HEK293 (cell line): ENCODE measurements around the gene DCDC1.

Experiments used
- CTCF ChIA-PET: fragments of 350-600 bp; formaldehyde crosslinking; extraction: SDS; loops from one replicate; lab custom pipeline; 2021; ENCODE audit warnings: antibody characterized with exemption; lab: Yijun Ruan, JAX
- POLR2A ChIA-PET: fragments of 300-600 bp; formaldehyde crosslinking; extraction: SDS; loops from one replicate; lab custom pipeline; 2020; ENCODE audit warnings: antibody characterized with exemption, inconsistent platforms; lab: Yijun Ruan, JAX
- H3K27ac ChIP-seq: fragments of 200-500 bp; sonication (Bioruptor generic); 2 replicates; pipeline ENCODE4 v1.5.1; 2014; ENCODE audit warnings: low read depth, low read length, control low read depth, inconsistent platforms; ENCODE audit errors: extremely low read depth
- H3K36me3 ChIP-seq, 2 experiments: fragments of 200-500 bp in 1 of 2; sonication (Bioruptor generic) in 1 of 2; 1 replicate in 1 of 2; 2 replicates in 1 of 2; pipeline ENCODE4 v1.5.1; 2014 to 2017; ENCODE audit warnings: inconsistent platforms in 2 of 2, low read length in 2 of 2; ENCODE audit not compliant: control insufficient read depth in 2 of 2, insufficient read depth in 1 of 2
- H3K4me1 ChIP-seq: fragments of 200-500 bp; sonication (Bioruptor generic); 2 replicates; pipeline ENCODE4 v1.5.1; 2014; ENCODE audit warnings: mild to moderate bottlenecking, low read length, inconsistent platforms; ENCODE audit not compliant: control insufficient read depth, insufficient read depth
- H3K4me3 ChIP-seq: 2 replicates; pipeline ENCODE4 v1.5.1; 2011; ENCODE audit warnings: low read depth, mild to moderate bottlenecking, control low read depth, low read length, moderate library complexity
- H3K9me3 ChIP-seq: fragments of 200-500 bp; sonication (Bioruptor generic); 2 replicates; pipeline ENCODE4 v1.5.1; 2014; ENCODE audit warnings: low read depth, low read length, inconsistent platforms; ENCODE audit not compliant: control insufficient read depth, insufficient read depth
- FEZF1 ChIP-seq: fragments of 450-650 bp; formaldehyde crosslinking; IDR thresholded peaks from 2 replicates; pipeline ENCODE4 v1.5.1; 2016; ENCODE audit warnings: missing biosample characterization, missing genetic modification characterization
- HOXC10 ChIP-seq: sonication (generic); formaldehyde crosslinking; IDR thresholded peaks from 2 replicates; pipeline ENCODE4 v1.8.1; 2023; ENCODE audit warnings: mild to moderate bottlenecking, missing genetic modification reagents
- MEIS1 ChIP-seq: sonication (generic); formaldehyde crosslinking; IDR thresholded peaks from 2 replicates; pipeline ENCODE4 v1.8.1; 2022; ENCODE audit warnings: missing genetic modification reagents, mild to moderate bottlenecking, borderline replicate concordance
- MZF1 ChIP-seq: fragments of 450-650 bp; formaldehyde crosslinking; IDR thresholded peaks from 2 replicates; pipeline ENCODE4 v1.5.1; 2017; ENCODE audit warnings: missing biosample characterization, missing genetic modification characterization, borderline replicate concordance
- SALL2 ChIP-seq: fragments of 450-650 bp; formaldehyde crosslinking; IDR thresholded peaks from 2 replicates; pipeline ENCODE4 v1.5.0; 2017; ENCODE audit warnings: missing biosample characterization, mild to moderate bottlenecking, missing genetic modification characterization, borderline replicate concordance
- SP3 ChIP-seq: fragments of 450-650 bp; formaldehyde crosslinking; IDR thresholded peaks from 2 replicates; pipeline ENCODE4 v1.5.1; 2016; ENCODE audit warnings: missing biosample characterization, missing genetic modification characterization
- SP7 ChIP-seq: fragments of 450-650 bp; formaldehyde crosslinking; IDR thresholded peaks from 2 replicates; pipeline ENCODE4 v1.5.1; 2016; ENCODE audit warnings: missing biosample characterization, missing genetic modification characterization
- TCF7L2 ChIP-seq: IDR thresholded peaks from 2 replicates; pipeline ENCODE4 v1.6.1; 2011; ENCODE audit warnings: low read depth, mild to moderate bottlenecking, inconsistent platforms, low read length, moderate library complexity, borderline replicate concordance
- TRIM28 ChIP-seq: IDR thresholded peaks from 2 replicates; pipeline ENCODE4 v1.6.1; 2011; ENCODE audit warnings: low read length, control low read depth, borderline replicate concordance
- YY1 ChIP-seq: fragments of 450-650 bp; formaldehyde crosslinking; IDR thresholded peaks from 2 replicates; pipeline ENCODE4 v1.5.1; 2018; ENCODE audit warnings: missing biosample characterization, missing genetic modification characterization
- ZBTB10 ChIP-seq: fragments of 450-650 bp; formaldehyde crosslinking; IDR thresholded peaks from 2 replicates; pipeline ENCODE4 v1.5.1; 2016; ENCODE audit warnings: missing biosample characterization, missing genetic modification characterization
- ZBTB21 ChIP-seq: fragments of 450-650 bp; formaldehyde crosslinking; IDR thresholded peaks from 2 replicates; pipeline ENCODE4 v1.5.1; 2017; ENCODE audit warnings: missing biosample characterization, missing genetic modification characterization
- ZFHX2 ChIP-seq: fragments of 450-650 bp; formaldehyde crosslinking; conservative IDR thresholded peaks from 2 replicates; pipeline ENCODE4 v1.5.1; 2016; ENCODE audit warnings: missing biosample characterization, missing genetic modification characterization
- ZFP41 ChIP-seq: fragments of 450-650 bp; formaldehyde crosslinking; IDR thresholded peaks from 2 replicates; pipeline ENCODE4 v1.5.1; 2016; ENCODE audit warnings: missing biosample characterization, missing genetic modification characterization, borderline replicate concordance
- ZNF132 ChIP-seq: fragments of 450-650 bp; formaldehyde crosslinking; IDR thresholded peaks from 2 replicates; pipeline ENCODE4 v1.5.1; 2017; ENCODE audit warnings: missing biosample characterization, missing genetic modification characterization, borderline replicate concordance
- ZNF133 ChIP-seq: fragments of 450-650 bp; formaldehyde crosslinking; IDR thresholded peaks from 2 replicates; pipeline ENCODE4 v1.5.1; 2016; ENCODE audit warnings: missing biosample characterization, missing genetic modification characterization
- ZNF19 ChIP-seq: fragments of 450-650 bp; formaldehyde crosslinking; IDR thresholded peaks from 2 replicates; pipeline ENCODE4; 2016; ENCODE audit warnings: missing biosample characterization, missing genetic modification characterization, low read depth
- ZNF2 ChIP-seq: fragments of 450-650 bp; formaldehyde crosslinking; IDR thresholded peaks from 2 replicates; pipeline ENCODE4 v1.5.1; 2016; ENCODE audit warnings: missing biosample characterization, missing genetic modification characterization
- ZNF335 ChIP-seq: fragments of 450-650 bp; formaldehyde crosslinking; conservative IDR thresholded peaks from 2 replicates; pipeline ENCODE4 v1.5.1; 2016; ENCODE audit warnings: missing biosample characterization, missing genetic modification characterization
- ZNF341 ChIP-seq: fragments of 450-650 bp; formaldehyde crosslinking; IDR thresholded peaks from 2 replicates; pipeline ENCODE4; 2016; ENCODE audit warnings: low read depth, missing biosample characterization, missing genetic modification characterization
- ZNF555 ChIP-seq: fragments of 450-650 bp; formaldehyde crosslinking; conservative IDR thresholded peaks from 2 replicates; pipeline ENCODE4 v1.5.1; 2017; ENCODE audit warnings: missing biosample characterization, mild to moderate bottlenecking, missing genetic modification characterization, inconsistent platforms
- ZNF560 ChIP-seq: fragments of 450-650 bp; formaldehyde crosslinking; IDR thresholded peaks from 2 replicates; pipeline ENCODE4 v1.5.1; 2017; ENCODE audit warnings: missing biosample characterization, missing genetic modification characterization, borderline replicate concordance
- ZNF585B ChIP-seq: fragments of 450-650 bp; formaldehyde crosslinking; IDR thresholded peaks from 2 replicates; pipeline ENCODE4 v1.5.1; 2016; ENCODE audit warnings: missing biosample characterization, missing genetic modification characterization
- ZNF596 ChIP-seq: fragments of 450-650 bp; IDR thresholded peaks from 2 replicates; pipeline ENCODE4 v1.5.0; 2018; ENCODE audit warnings: missing biosample characterization, mild to moderate bottlenecking, missing genetic modification characterization, moderate library complexity
- ZNF701 ChIP-seq: fragments of 450-650 bp; formaldehyde crosslinking; IDR thresholded peaks from 2 replicates; pipeline ENCODE4 v1.5.1; 2016; ENCODE audit warnings: missing biosample characterization, missing genetic modification characterization
- ZNF776 ChIP-seq: fragments of 450-650 bp; formaldehyde crosslinking; IDR thresholded peaks from 2 replicates; pipeline ENCODE4 v1.5.0; 2017; ENCODE audit warnings: missing biosample characterization, missing genetic modification characterization, borderline replicate concordance
- TF ChIP-seq, protein P1 (sequence below): fragments of 450-650 bp; formaldehyde crosslinking; IDR thresholded peaks from 2 replicates; pipeline ENCODE4 v1.5.1; 2016; ENCODE audit warnings: missing biosample characterization, missing genetic modification characterization
- TF ChIP-seq, protein P2 (sequence below): fragments of 450-650 bp; IDR thresholded peaks from 2 replicates; pipeline ENCODE4 v1.5.1; 2018; ENCODE audit warnings: missing biosample characterization, mild to moderate bottlenecking, missing genetic modification characterization

Gene DCDC1

GRCh38 chr11:31369348-31370329 is at the start of gene DCDC1, which contains the start of gene DNAJC24 (continued):
- TF ChIP-seq, protein P1, sequence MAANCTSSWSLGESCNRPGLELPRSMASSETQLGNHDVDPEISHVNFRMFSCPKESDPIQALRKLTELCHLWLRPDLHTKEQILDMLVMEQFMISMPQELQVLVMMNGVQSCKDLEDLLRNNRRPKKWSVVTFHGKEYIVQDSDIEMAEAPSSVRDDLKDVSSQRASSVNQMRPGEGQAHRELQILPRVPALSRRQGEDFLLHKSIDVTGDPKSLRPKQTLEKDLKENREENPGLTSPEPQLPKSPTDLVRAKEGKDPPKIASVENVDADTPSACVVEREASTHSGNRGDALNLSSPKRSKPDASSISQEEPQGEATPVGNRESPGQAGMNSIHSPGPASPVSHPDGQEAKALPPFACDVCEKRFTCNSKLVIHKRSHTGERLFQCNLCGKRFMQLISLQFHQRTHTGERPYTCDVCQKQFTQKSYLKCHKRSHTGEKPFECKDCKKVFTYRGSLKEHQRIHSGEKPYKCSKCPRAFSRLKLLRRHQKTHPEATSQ: peak; percentile 88
- TF ChIP-seq ZNF2: peak; percentile 62; the same call in 1 of the 2 replicates
- TF ChIP-seq, protein P2, sequence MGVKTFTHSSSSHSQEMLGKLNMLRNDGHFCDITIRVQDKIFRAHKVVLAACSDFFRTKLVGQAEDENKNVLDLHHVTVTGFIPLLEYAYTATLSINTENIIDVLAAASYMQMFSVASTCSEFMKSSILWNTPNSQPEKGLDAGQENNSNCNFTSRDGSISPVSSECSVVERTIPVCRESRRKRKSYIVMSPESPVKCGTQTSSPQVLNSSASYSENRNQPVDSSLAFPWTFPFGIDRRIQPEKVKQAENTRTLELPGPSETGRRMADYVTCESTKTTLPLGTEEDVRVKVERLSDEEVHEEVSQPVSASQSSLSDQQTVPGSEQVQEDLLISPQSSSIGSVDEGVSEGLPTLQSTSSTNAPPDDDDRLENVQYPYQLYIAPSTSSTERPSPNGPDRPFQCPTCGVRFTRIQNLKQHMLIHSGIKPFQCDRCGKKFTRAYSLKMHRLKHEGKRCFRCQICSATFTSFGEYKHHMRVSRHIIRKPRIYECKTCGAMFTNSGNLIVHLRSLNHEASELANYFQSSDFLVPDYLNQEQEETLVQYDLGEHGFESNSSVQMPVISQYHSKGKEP (tag by site-specific recombination): no peak
- TF ChIP-seq ZNF341 (tag by site-specific recombination): 0 out of 2 replicates have a peak, but pooled peaks have one; percentile 25
- no peak; the same call in 1 of the 2 replicates for TF ChIP-seq ZFHX2 (tag by site-specific recombination)
- TF ChIP-seq MZF1 (tag by site-specific recombination): peak; percentile 46; the same call in 1 of the 2 replicates

- peaks cover 3% of the 10 kb centered on the region; the same call in 1 of the 2 replicates for H3K4me1 ChIP-seq
- no peak overlapping the region for H3K4me3 ChIP-seq
- H3K27ac ChIP-seq: no peak overlapping the region
- no peaks in the 10 kb centered on the region for H3K36me3 ChIP-seq
- POLR2A ChIA-PET: no interaction called here
- no peaks in the 10 kb centered on the region for H3K9me3 ChIP-seq
- CTCF ChIA-PET: no interaction called here
- TF ChIP-seq YY1 (tag by site-specific recombination): no peak
- TF ChIP-seq TCF7L2: no peak
- TF ChIP-seq SP3: no peak
- peak; percentile 69 for TF ChIP-seq FEZF1
- peak; percentile 49; the same call in 1 of the 2 replicates for TF ChIP-seq MEIS1 (CRISPR knock-in tag)
- TF ChIP-seq HOXC10: no peak
- TF ChIP-seq ZNF555: no peak
- no peak for TF ChIP-seq ZNF701 (tag by site-specific recombination)
- no peak for TF ChIP-seq ZFP41 (tag by site-specific recombination)
- no peak for TF ChIP-seq ZNF19 (tag by site-specific recombination)
- no peak for TF ChIP-seq ZBTB21 (tag by site-specific recombination)
- no peak for TF ChIP-seq ZNF132 (tag by site-specific recombination)
- no peak for TF ChIP-seq ZNF596
- TF ChIP-seq SP7: no peak
- TF ChIP-seq ZBTB10 (tag by site-specific recombination): no peak
- TF ChIP-seq TRIM28: no peak
- TF ChIP-seq ZNF133 (tag by site-specific recombination): no peak
- no peak for TF ChIP-seq SALL2 (tag by site-specific recombination)
- TF ChIP-seq ZNF335 (tag by site-specific recombination): no peak
- no peak for TF ChIP-seq ZNF560 (tag by site-specific recombination)
- TF ChIP-seq ZNF585B (tag by site-specific recombination): no peak
- TF ChIP-seq ZNF776 (tag by site-specific recombination): no peak
These were observed 49.6 kb upstream of the DCDC1 start for GRCh38 chr11:31419138-31419537.
